MM.1S (cell line): ENCODE measurements around the gene LCT.

Source experiments
- DNase-seq: peaks from one replicate; pipeline ENCODE4 v3.0.0-alpha.2; 2015
- H2AFZ ChIP-seq: fragments of 300-600 bp; sonication (generic); 2 replicates; pipeline ENCODE4 v1.6.0; 2016; ENCODE audit warnings: antibody characterized with exemption, low read length
- H3F3A ChIP-seq: fragments of 300-600 bp; sonication (generic); 2 replicates; pipeline ENCODE4 v1.6.1; 2016; ENCODE audit warnings: mild to moderate bottlenecking, antibody characterized with exemption, low read length, moderate library complexity, mixed read lengths; ENCODE audit not compliant: insufficient read depth
- H3K27ac ChIP-seq: fragments of 300-600 bp; sonication (generic); 2 replicates; pipeline ENCODE4 v1.5.1; 2016; ENCODE audit warnings: mild to moderate bottlenecking, low read length
- H3K27me3 ChIP-seq: fragments of 300-600 bp; sonication (generic); replicated peaks from 2 replicates; pipeline ENCODE4 v1.6.0; 2016; ENCODE audit warnings: low read length; ENCODE audit not compliant: insufficient read depth
- H3K36me3 ChIP-seq: fragments of 300-600 bp; sonication (generic); replicated peaks from 2 replicates; pipeline ENCODE4 v1.6.1; 2016; ENCODE audit warnings: mild to moderate bottlenecking, low read length, mixed read lengths; ENCODE audit not compliant: insufficient read depth
- H3K4me1 ChIP-seq: fragments of 300-600 bp; sonication (generic); 2 replicates; pipeline ENCODE4 v1.6.1; 2016; ENCODE audit warnings: low read length, mixed read lengths
- H3K4me2 ChIP-seq: fragments of 300-600 bp; sonication (generic); 2 replicates; pipeline ENCODE4 v1.6.0; 2016; ENCODE audit warnings: low read depth, low read length
- H3K4me3 ChIP-seq: fragments of 300-600 bp; sonication (generic); 2 replicates; pipeline ENCODE4 v1.5.1; 2016; ENCODE audit warnings: low read length, mixed read lengths
- H3K79me2 ChIP-seq: fragments of 300-600 bp; sonication (generic); 2 replicates; pipeline ENCODE4 v1.6.1; 2016; ENCODE audit warnings: mixed run types, low read length, mixed read lengths
- H3K9ac ChIP-seq: fragments of 300-600 bp; sonication (generic); 2 replicates; pipeline ENCODE4 v1.6.1; 2016; ENCODE audit warnings: low read length, mixed read lengths
- H3K9me2 ChIP-seq: fragments of 300-600 bp; sonication (generic); replicated peaks from 2 replicates; pipeline ENCODE4 v1.6.1; 2016; ENCODE audit warnings: mild to moderate bottlenecking, low read length, mixed read lengths; ENCODE audit not compliant: insufficient read depth
- H3K9me3 ChIP-seq: fragments of 300-600 bp; sonication (generic); replicated peaks from 2 replicates; pipeline ENCODE4 v1.6.1; 2016; ENCODE audit warnings: mild to moderate bottlenecking, low read length, mixed read lengths; ENCODE audit not compliant: insufficient read depth
- H4K20me1 ChIP-seq: fragments of 300-600 bp; sonication (generic); 2 replicates; pipeline ENCODE4 v1.6.1; 2016; ENCODE audit warnings: mild to moderate bottlenecking, low read length, moderate library complexity, mixed read lengths; ENCODE audit not compliant: insufficient read depth
- EZH2 ChIP-seq: fragments of 300-600 bp; sonication (generic); optimal IDR thresholded peaks from 2 replicates; pipeline ENCODE3; 2017; ENCODE audit warnings: low read depth, mild to moderate bottlenecking, antibody characterized with exemption, low read length, mixed read lengths
- EZH2phosphoT487 ChIP-seq: fragments of 300-600 bp; sonication (generic); IDR thresholded peaks from 2 replicates; pipeline ENCODE4 v1.6.1; 2018; ENCODE audit warnings: antibody characterized with exemption, low read length
- TF ChIP-seq, protein P1 (sequence below): fragments of 300-600 bp; sonication (generic); IDR thresholded peaks from 2 replicates; pipeline ENCODE4 v1.5.1; 2016; ENCODE audit warnings: antibody characterized with exemption, low read length, mixed read lengths

LCT gene

GRCh38 chr2:135831180-135831812, 5.7 kb downstream of the LCT start:
- no peak for DNase-seq
- no peaks in the 10 kb centered on the region for H4K20me1 ChIP-seq
- no peak overlapping the region for H3K4me3 ChIP-seq
- no peaks in the 10 kb centered on the region for H3K36me3 ChIP-seq
- no peak overlapping the region for H3K9ac ChIP-seq
- H3K9me3 ChIP-seq, result no peaks in the 10 kb centered on the region
- H2AFZ ChIP-seq, result no peak overlapping the region
- no peaks in the 10 kb centered on the region for H3F3A ChIP-seq
- no peak overlapping the region for H3K27ac ChIP-seq
- TF ChIP-seq EZH2phosphoT487 (no peak), EZH2 (no peak)
- TF ChIP-seq, protein P1, sequence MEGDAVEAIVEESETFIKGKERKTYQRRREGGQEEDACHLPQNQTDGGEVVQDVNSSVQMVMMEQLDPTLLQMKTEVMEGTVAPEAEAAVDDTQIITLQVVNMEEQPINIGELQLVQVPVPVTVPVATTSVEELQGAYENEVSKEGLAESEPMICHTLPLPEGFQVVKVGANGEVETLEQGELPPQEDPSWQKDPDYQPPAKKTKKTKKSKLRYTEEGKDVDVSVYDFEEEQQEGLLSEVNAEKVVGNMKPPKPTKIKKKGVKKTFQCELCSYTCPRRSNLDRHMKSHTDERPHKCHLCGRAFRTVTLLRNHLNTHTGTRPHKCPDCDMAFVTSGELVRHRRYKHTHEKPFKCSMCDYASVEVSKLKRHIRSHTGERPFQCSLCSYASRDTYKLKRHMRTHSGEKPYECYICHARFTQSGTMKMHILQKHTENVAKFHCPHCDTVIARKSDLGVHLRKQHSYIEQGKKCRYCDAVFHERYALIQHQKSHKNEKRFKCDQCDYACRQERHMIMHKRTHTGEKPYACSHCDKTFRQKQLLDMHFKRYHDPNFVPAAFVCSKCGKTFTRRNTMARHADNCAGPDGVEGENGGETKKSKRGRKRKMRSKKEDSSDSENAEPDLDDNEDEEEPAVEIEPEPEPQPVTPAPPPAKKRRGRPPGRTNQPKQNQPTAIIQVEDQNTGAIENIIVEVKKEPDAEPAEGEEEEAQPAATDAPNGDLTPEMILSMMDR, result no peak
- no peak overlapping the region for H3K4me2 ChIP-seq
- H3K9me2 ChIP-seq, result no peaks in the 10 kb centered on the region
- H3K27me3 ChIP-seq, result no peaks in the 10 kb centered on the region
- no peaks in the 10 kb centered on the region for H3K4me1 ChIP-seq
- H3K79me2 ChIP-seq, result no peaks in the 10 kb centered on the region

GRCh38 chr2:135829378-135830135, 7.4 kb downstream of the LCT start:
- Histone ChIP-seq H3K9me2 (no peaks in the 10 kb centered on the region), H3K4me3 (no peak overlapping the region), H3K79me2 (no peaks in the 10 kb centered on the region), H3K4me1 (no peaks in the 10 kb centered on the region), H3K9me3 (no peaks in the 10 kb centered on the region), H3K4me2 (no peak overlapping the region), H3K27me3 (no peaks in the 10 kb centered on the region), H3K9ac (no peak overlapping the region), H3K36me3 (no peaks in the 10 kb centered on the region), H4K20me1 (no peaks in the 10 kb centered on the region), H3K27ac (no peak overlapping the region), H2AFZ (no peak overlapping the region), H3F3A (no peaks in the 10 kb centered on the region)
- TF ChIP-seq, protein P1, result no peak
- no peak for TF ChIP-seq EZH2phosphoT487
- no peak for TF ChIP-seq EZH2
- DNase-seq, result no peak

- Histone ChIP-seq H3K9me2 (no peaks in the 10 kb centered on the region), H3K4me2 (no peak overlapping the region), H3K9ac (no peak overlapping the region), H3K36me3 (no peaks in the 10 kb centered on the region), H3K27me3 (no peaks in the 10 kb centered on the region), H3K4me3 (no peak overlapping the region), H4K20me1 (no peaks in the 10 kb centered on the region), H3K27ac (no peak overlapping the region), H3K4me1 (no peaks in the 10 kb centered on the region), H2AFZ (no peak overlapping the region), H3K79me2 (no peaks in the 10 kb centered on the region), H3K9me3 (no peaks in the 10 kb centered on the region), H3F3A (no peaks in the 10 kb centered on the region)
- no peak for DNase-seq
- TF ChIP-seq EZH2 (no peak), EZH2phosphoT487 (no peak)
- TF ChIP-seq, protein P1, result no peak
Observed at GRCh38 chr2:135826544-135826943, 10.4 kb downstream of the LCT start.
